HG03175 (cell line): ENCODE data around the gene CASP6.
"Not testable (repeated sequence)": the region's sequence is repeated elsewhere in the genome, so short reads cannot be mapped to it uniquely, and the experiment has no call there.

Experiments
- ATAC-seq: cut with Tn5 transposase; IDR thresholded peaks from one replicate; pipeline ENCODE4 v1.9.1; 2021; ENCODE audit warnings: mild to moderate bottlenecking, moderate library complexity; ENCODE audit not compliant: unreplicated experiment

Gene CASP6

DNA sequence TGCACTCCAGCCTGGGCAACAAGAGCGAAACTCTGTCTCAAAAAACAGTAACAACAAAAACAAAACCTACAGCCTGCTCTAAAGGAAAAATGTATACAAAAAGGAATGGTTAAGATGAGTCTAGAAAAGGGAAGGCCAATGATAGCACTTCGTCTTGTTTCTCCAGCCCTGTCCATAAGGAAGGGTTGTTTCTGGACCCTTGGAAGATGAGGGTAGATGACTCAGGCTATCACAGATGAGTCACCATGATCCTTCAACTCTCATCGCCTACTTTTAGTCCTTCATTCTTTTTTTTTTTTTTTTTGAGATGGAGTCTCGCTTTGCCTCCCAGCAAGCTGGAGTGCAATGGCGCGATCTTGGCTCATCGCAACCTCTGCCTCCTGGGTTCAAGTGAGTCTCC, 17.8 kb upstream of the CASP6 start:
- ATAC-seq, result no peak

DNA sequence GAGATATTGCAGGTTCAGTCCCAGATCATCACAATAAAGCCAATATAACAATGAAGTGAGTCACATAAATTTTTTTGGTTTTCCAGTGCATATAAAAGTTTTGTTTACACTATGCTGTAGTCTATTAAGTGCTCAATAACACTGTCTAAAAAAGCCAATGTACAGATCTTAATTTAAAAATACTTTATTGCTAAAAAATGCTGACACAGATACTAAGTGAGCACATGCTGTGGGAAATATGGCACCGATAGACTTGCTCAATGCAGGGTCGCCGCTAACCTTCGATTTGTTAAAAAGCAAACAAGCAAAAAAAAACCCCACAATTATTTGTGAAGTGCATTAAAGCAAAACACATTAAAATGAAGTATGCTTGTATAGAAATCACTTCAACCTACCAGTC, 16.4 kb upstream of the CASP6 start:
- no peak for ATAC-seq

DNA sequence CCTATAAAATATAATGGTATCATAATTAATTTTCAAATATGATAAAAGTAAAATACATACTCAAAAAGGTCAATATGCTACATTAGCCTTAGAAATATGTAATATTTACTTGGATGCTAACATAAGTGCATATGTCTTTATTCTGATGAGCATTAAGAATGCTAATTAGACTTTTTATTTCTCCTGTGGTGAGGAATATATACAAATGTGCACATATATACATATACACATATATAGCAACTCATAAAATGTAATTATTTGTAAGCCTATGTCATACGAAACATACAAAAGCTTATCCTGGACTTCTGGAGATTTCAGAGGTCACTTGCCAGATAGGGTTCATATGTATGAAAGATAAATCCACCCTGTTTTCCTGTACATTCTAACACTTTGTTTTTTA, 15.5 kb upstream of the CASP6 start:
- no peak for ATAC-seq

GRCh38 chr4:109713500-109713899, 10.3 kb upstream of the CASP6 start:
- ATAC-seq, result no peak

GRCh38 chr4:109708990-109709389, 5.7 kb upstream of the CASP6 start:
- ATAC-seq, result peak; percentile 70

- ATAC-seq, result no peak
These were observed 5.2 kb upstream of the CASP6 start for GRCh38 chr4:109708435-109708834.

DNA sequence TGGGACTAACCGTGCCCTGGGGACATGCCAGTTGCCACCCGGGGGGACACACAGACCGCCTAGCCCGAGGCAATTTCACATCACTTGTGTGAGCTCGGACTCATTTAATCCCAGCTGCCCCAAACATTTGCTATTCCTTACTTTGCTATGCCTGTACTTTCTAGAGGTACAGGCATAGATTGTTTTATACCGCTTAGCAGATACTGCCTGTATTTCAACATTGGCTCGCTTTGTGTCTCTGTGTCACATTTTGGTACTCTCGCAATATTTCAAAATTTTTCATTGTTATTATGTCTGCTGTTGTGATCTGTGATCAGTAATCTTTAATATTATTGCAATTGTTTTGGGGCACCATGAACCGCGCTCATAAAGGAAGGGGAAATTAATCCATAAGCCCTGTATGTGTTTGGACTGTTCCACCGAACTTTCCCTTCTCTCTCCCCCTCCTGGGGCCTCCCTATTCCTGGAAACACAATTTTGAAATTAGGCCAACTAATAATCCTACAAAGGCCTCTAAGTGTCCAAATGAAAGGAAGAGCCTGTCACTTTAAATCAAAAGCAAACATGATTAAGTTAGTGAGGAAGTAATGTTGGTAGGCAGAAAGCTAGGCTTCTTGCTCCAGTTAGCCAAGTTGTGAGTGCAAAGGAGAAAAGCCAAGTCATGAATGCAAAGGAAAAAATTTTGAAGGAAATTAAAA, 568 bp upstream of the CASP6 start:
- peak; percentile 1 for ATAC-seq

DNA sequence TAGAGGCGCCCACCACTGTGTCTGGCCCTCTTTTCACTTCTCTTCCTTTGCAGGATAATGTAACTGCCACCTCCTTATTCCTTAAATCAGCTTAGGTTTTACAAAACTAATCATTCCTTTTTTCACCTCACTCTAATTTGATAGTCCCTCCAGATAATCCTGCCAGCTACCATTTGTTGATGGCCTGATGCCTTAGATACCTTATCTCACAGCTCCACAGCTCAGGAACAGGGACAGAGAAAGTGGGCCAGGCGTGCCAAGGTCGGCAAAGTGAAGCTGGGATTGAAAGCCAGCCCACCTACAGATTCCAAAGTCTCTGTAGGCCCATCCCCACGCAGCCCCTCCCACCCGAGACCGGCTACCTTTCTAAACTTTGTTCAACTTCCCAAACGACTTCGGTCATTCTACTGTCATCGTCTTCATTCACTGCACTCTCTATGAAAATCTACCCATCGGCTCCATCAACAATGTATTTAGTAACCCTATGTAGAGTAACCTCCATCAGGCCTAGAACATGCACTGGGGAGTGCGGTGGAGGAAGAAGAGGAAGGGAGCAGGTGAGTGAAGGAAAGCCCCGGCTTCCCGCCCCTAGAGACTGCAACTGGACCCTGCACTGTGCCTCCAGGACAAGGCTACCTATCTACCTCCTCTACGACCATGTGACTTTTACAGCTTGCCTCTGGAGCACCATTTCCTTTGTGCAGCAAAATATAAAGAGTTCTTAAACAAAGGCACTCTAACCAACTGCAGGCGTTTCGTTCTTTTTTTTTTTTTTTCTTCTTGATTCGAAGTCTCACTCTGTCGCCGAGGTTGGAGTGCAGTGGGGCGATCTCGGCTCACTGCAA, 1.5 kb downstream of the CASP6 start:
- no peak for ATAC-seq

DNA sequence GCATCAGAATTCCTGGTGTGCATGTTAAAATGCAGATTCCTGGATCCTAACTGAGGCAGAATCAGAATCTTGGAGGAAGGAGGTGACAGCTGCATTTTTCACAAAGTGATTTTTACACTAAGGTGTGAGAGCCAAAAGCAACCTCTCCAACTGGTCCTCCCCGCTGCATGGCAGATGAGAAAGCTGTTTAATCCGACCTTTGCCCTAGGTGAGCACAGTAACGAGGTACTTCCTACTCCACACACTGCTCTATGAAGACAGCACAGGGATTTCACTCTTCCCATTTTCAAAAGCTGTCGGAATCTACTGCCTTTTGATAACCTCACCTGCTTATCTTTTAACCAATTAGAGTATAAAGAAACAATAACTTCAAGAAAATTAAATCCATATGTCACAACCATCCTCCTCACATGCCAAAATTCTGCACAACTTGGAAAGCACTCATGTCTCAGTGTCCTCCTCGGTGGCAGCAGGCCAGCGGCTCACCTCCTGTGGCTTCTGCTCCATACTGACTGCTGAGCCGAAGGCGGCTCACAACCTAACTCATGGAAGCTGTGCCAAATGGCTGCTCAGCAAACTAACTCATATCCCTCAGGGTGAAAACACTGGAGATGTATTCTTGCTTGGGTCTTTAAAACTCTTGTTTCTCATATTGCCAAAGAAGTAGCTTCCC, 3.6 kb downstream of the CASP6 start:
- no peak for ATAC-seq

GRCh38 chr4:109698656-109699055, 4.6 kb downstream of the CASP6 start:
- ATAC-seq, result no peak

GRCh38 chr4:109691411-109691920, 11.8 kb downstream of the CASP6 start:
- ATAC-seq, result no peak

DNA sequence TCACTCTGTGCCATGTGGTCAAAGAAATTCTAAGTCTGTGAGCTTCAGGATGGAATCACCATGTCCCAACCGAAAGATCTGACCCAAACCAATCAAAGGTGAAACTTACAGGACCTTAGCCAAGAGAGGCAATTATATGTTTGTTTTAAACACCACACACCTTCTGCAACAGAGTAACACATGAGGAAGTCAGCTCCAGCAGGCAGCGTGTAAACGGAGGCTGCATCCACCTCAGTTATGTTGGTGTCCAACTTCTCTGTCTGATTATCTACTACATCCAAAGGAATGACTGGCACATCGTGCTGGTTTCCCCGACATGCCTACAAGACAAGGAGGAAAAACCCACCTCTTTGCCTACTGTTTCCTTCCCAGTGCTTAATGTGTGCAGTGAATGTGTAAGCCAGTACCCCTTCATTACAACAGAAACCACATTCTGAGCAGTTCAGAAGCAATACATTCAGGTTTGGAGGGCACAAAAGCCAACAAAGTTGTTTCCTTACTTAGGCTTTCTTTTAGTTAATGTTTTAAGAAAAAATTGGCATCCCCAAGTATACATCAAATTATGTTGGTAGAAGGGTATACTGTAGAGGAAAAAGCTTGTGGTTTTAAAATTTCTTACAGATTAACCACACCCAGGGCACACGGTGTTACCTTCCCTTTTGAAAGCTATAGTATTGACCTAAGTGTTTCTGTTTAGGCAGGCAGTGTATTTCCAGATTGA, 12.4 kb downstream of the CASP6 start:
- ATAC-seq, result peak; percentile 96

DNA sequence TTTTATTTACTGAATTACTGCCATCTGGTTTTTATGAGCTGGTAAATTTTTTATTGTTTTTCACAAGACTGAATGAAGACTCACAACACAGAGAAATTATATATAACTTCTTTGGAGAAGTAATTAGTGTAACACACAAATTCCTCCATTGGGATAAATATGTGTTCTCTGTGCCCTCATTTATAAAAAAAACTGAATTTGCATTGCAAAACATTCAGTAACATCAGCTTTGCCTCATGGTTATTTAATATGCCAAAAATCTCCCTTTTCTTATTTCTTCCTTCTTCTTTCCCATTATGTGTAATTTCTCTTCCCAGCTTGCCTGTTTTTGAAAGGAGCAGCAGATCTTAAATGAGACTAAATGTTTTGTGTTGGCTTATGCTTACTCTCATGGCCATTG, 18.5 kb downstream of the CASP6 start:
- ATAC-seq, result no peak

DNA sequence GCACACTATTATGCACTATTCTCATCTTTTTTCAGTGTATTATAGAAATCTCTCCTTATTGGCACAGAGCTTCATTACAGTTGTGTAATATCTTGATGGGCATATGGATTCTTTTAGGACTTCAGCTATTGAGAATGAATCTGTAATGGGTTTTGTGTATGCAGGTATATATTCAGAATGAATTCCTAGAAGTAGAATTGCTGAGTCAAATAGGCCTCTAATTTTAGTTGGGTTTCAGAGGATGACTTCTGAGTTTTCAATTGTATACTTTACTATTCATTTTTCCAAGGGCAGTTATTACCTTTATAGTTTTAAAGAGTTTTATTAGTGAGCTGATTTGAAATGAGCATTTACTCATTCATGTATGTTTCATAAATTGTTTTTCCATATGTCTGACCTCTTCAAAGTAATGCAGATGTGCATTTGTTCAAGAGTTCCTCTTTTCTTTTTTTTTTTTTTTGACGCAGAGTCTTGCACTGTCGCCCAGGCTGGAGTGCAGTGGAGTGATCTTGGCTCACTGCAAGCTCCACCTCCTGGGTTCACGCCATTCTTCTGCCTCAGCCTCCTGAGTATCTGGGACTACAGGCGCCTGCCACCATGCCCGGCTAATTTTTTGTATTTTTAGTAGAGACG, 19.5 kb downstream of the CASP6 start:
- ATAC-seq, result no peak

GRCh38 chr4:109682875-109683274, 20.4 kb downstream of the CASP6 start:
- no peak for ATAC-seq

GRCh38 chr4:109678925-109679324, 24.3 kb downstream of the CASP6 start:
- ATAC-seq, result not testable (repeated sequence)

DNA sequence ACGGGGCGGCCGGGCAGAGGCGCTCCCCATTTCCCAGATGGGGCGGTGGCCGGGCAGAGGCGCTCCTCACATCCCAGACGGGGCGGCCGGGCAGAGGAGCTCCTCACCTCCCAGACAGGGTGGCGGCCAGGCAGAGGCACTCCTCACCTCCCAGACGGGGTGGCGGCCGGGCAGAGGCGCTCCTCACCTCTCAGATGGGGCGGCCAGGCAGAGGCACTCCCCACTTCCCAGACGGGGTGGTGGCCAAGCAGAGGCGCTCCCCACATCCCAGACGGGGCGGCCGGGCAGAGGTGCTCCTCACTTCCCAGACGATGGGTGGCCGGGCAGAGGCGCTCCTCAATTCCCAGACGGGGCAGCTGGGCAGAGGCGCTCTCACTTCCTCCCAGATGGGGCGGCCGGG, 24.8 kb downstream of the CASP6 start:
- ATAC-seq, result not testable (repeated sequence)

DNA sequence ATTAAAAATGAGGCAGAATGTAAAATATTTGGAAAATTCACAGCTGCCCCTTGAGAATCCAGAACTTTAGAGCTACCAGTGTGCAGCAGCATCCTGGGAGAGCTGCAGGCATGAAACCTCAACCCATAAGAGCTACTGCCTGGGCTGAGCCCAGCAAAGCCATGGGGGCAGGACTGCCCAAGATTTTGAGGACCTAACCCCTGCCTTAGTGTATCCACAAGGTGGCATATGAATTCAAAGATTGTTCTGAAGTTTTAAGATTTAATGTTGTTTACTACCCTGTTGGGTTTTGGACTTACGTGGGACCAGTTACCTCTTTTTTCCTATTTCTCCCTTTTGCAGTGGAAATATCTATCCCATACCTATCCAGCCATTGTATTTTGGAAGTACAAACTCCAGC, 26.4 kb downstream of the CASP6 start:
- ATAC-seq, result no peak

DNA sequence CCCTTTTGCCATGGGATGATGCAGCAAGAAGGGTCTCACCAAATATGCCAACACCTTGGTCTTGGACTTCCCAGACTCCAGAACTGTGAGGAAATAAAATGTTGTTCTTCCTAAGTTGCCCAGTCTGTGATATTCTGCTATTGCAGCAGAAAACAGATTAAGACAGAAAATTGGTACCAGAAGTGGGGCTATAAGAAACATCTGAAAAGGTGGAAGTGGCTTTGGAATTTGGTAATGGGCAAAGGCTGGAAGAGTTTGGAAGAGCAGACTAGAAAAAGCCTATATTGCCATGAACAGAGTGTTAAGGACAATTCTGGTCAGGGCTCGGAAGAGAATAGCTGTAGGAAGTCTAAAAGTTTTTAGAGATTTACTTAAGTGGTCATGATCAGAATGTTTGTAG, 27.4 kb downstream of the CASP6 start:
- ATAC-seq, result no peak

GRCh38 chr4:109675181-109675580, 28.1 kb downstream of the CASP6 start:
- ATAC-seq, result no peak

DNA sequence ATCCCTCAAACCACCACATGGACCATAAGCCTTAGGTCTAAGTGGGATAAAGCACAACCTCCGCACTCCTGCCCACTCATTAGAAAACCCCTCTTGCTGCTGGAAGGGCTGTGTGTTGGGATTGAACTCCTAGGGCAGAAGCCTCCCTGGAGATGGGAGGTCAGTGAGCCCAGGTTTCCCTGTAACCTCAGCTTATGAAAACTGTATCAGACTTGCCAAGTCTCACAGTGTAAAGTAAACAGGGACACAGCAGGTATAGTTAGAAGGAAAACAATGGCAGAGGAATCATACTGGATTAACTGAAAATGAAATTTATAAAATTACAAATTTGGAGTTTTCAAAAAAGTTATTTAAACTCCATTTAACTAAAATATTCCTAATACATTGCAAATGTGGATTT, 29.9 kb downstream of the CASP6 start:
- ATAC-seq, result no peak
